AG04450 (cell line): Measurements from ENCODE around the gene ZFP92. TPM values are rescaled to one million over a fixed set of nuclear protein-coding genes. Genes with fewer than 3 reads are reported as not detected.

Experiments used
- CTCF ChIA-PET: fragments of 300-600, 350-600 bp; formaldehyde crosslinking; extraction: SDS; loops from one replicate; lab custom pipeline; 2022; ENCODE audit warnings: antibody characterized with exemption, inconsistent platforms; lab: Charles Lee
- POLR2A ChIA-PET: fragments of 350-600 bp; formaldehyde crosslinking; extraction: SDS; loops from one replicate; lab custom pipeline; 2021; ENCODE audit warnings: antibody characterized with exemption, inconsistent platforms; lab: Yijun Ruan, JAX
- DNase-seq: peaks from one replicate; pipeline ENCODE4 v3.0.0-alpha.2; 2011; ENCODE audit warnings: low read depth, low spot score
- H3K27ac ChIP-seq: one replicate; pipeline ENCODE4 v1.5.1; 2012; ENCODE audit warnings: low read depth, low read length, control low read depth
- H3K27me3 ChIP-seq: one replicate; pipeline ENCODE4 v1.6.0; 2012; ENCODE audit warnings: low read length; ENCODE audit not compliant: control insufficient read depth, insufficient read depth
- H3K4me3 ChIP-seq: 2 replicates; pipeline ENCODE4 v1.5.1; 2011; ENCODE audit warnings: mild to moderate bottlenecking, low read depth, low read length, control low read depth
- H3K9me3 ChIP-seq: 2 replicates; pipeline ENCODE4 v1.5.1; 2012; ENCODE audit warnings: low read length; ENCODE audit not compliant: control insufficient read depth, insufficient read depth
- CTCF ChIP-seq: IDR thresholded peaks from 2 replicates; pipeline ENCODE4 v1.5.1; 2011; ENCODE audit warnings: low read depth, low read length, control low read depth, inconsistent platforms
- polyA plus RNA-seq: library from polyadenylated mRNA; depleted of rRNA; stranded (reverse); fragments of >200 nt; gene quantifications from 2 replicates; pipeline ENCODE4 v1.2.3, GENCODE V29; 2011

Gene ZFP92
- polyA plus RNA-seq, 1 experiment: 0.02 TPM

GRCh38 chrX:153406011-153406410 is 5.3 kb upstream of the ZFP92 start:
- CTCF ChIA-PET: no interaction called here
- H3K27me3 ChIP-seq: no peaks in the 10 kb centered on the region
- H3K27ac ChIP-seq: no peak overlapping the region
- no peak for DNase-seq
- POLR2A ChIA-PET: no interaction called here
- TF ChIP-seq CTCF: no peak
- H3K9me3 ChIP-seq: no peaks in the 10 kb centered on the region; the same call in 1 of the 2 replicates
- no peak overlapping the region for H3K4me3 ChIP-seq

- no peak overlapping the region for H3K27ac ChIP-seq
- peaks cover 5% of the 10 kb centered on the region for H3K27me3 ChIP-seq
- TF ChIP-seq CTCF: no peak
- DNase-seq: no peak
- no peaks in the 10 kb centered on the region for H3K9me3 ChIP-seq
- ChIA-PET CTCF (no interaction called here), POLR2A (no interaction called here)
- no peak overlapping the region for H3K4me3 ChIP-seq
Measured at GRCh38 chrX:153406903-153407302, 4.4 kb upstream of the ZFP92 start.

GRCh38 chrX:153407736-153408135 is 3.5 kb upstream of the ZFP92 start:
- no peak for DNase-seq
- no peak for TF ChIP-seq CTCF
- Histone ChIP-seq H3K27me3 (peaks cover 5% of the 10 kb centered on the region), H3K27ac (no peak overlapping the region), H3K9me3 (no peaks in the 10 kb centered on the region), H3K4me3 (no peak overlapping the region)
- ChIA-PET CTCF (no interaction called here), POLR2A (no interaction called here)

- TF ChIP-seq CTCF: no peak
- no peak for DNase-seq
- no peak overlapping the region for H3K4me3 ChIP-seq
- H3K27me3 ChIP-seq: peaks cover 5% of the 10 kb centered on the region
- no peaks in the 10 kb centered on the region for H3K9me3 ChIP-seq
- no peak overlapping the region for H3K27ac ChIP-seq
- ChIA-PET CTCF (no interaction called here), POLR2A (no interaction called here)
Measured at GRCh38 chrX:153408221-153408721, 3.0 kb upstream of the ZFP92 start.

- ChIA-PET POLR2A (no interaction called here), CTCF (no interaction called here)
- peaks cover 5% of the 10 kb centered on the region for H3K27me3 ChIP-seq
- H3K9me3 ChIP-seq: no peaks in the 10 kb centered on the region
- TF ChIP-seq CTCF: no peak
- no peak overlapping the region for H3K4me3 ChIP-seq
- no peak overlapping the region for H3K27ac ChIP-seq
- no peak for DNase-seq
Measured at GRCh38 chrX:153408871-153409351, 2.4 kb upstream of the ZFP92 start.
